Peyer's patch (tissue), 4 donors: ENCODE data around the gene ZBTB7C.

ENCODE experiments used
- CTCF ChIP-seq, 6 experiments: fragments of 450-650 bp in 4 of 6; fragments of 200-600 bp in 2 of 6; sonication (generic) in 1 of 6; IDR thresholded peaks; one replicate each; pipeline ENCODE4 v1.5.1; 2017 to 2019; ENCODE audit warnings: antibody characterized with exemption in 6 of 6, mild to moderate bottlenecking in 3 of 6, moderate library complexity in 1 of 6
- POLR2A ChIP-seq, 2 donors: fragments of 450-650 bp; IDR thresholded peaks; one replicate each; pipeline ENCODE4 v1.5.1; 2017; ENCODE audit warnings: antibody characterized with exemption in 2 of 2, mild to moderate bottlenecking in 2 of 2, moderate library complexity in 2 of 2

- no peak for TF ChIP-seq CTCF (IDR thresholded peaks at IDR 0.05)
- TF ChIP-seq POLR2A (IDR thresholded peaks at IDR 0.05) = no peak
Measured at GRCh38 chr18:48418539-48419276, 9.5 kb upstream of the ZBTB7C start.
